K562 (cell line): ENCODE measurements around the gene B4GALNT3. TPM values are rescaled to one million over a fixed set of nuclear protein-coding genes. Genes with fewer than 3 reads are reported as not detected.

Experiments used
- BDP1 ChIP-seq: IDR thresholded peaks from 3 replicates; pipeline ENCODE4 v1.6.1; 2011; ENCODE audit not compliant: insufficient read length, insufficient read depth
- COPS2 ChIP-seq: fragments of 450-650 bp; conservative IDR thresholded peaks from 2 replicates; pipeline ENCODE4 v1.6.1; 2016; ENCODE audit warnings: mild to moderate bottlenecking, moderate library complexity
- CREB1 ChIP-seq, 2 experiments: sonication (generic) in 1 of 2; formaldehyde crosslinking in 1 of 2; IDR thresholded peaks; 2 replicates each; pipeline versions ENCODE4 v1.6.1 to v1.8.0; 2012 to 2022; ENCODE audit warnings: inconsistent platforms in 1 of 2, mild to moderate bottlenecking in 1 of 2, missing genetic modification reagents in 1 of 2, moderate library complexity in 1 of 2
- FOXJ2 ChIP-seq: fragments of 200-800 bp; sonication (Bioruptor generic); IDR thresholded peaks from 2 replicates; pipeline ENCODE4 v1.6.1; 2016; ENCODE audit warnings: missing genetic modification characterization, missing compliant biosample characterization
- HLTF ChIP-seq: fragments of 450-650 bp; IDR thresholded peaks from 2 replicates; pipeline ENCODE4 v1.6.1; 2016
- KLF6 ChIP-seq: fragments of 250-450 bp; sonication (Bioruptor Pico); IDR thresholded peaks from 2 replicates; pipeline ENCODE4 v1.4.0; 2020; ENCODE audit warnings: mild to moderate bottlenecking, moderate library complexity, borderline replicate concordance
- MCM2 ChIP-seq: fragments of 450-650 bp; IDR thresholded peaks from 2 replicates; pipeline ENCODE4 v1.6.1; 2017; ENCODE audit warnings: low read depth, mild to moderate bottlenecking
- MCM7 ChIP-seq, 2 experiments: fragments of 450-650 bp; IDR thresholded peaks; 2 replicates each; pipeline ENCODE4 v1.6.1; 2016 to 2018
- MIER1 ChIP-seq: fragments of 450-650 bp; IDR thresholded peaks from 2 replicates; pipeline ENCODE4 v1.6.1; 2016; ENCODE audit warnings: antibody characterized with exemption, mild to moderate bottlenecking, low read depth
- MTA3 ChIP-seq: fragments of 450-650 bp; formaldehyde crosslinking; IDR thresholded peaks from 2 replicates; pipeline ENCODE4 v1.6.1; 2017; ENCODE audit warnings: mild to moderate bottlenecking, borderline replicate concordance
- PTBP1 ChIP-seq: fragments of 200-400 bp; formaldehyde crosslinking; IDR thresholded peaks from 2 replicates; pipeline ENCODE4 v1.6.1; 2017; ENCODE audit warnings: low read depth, low read length
- TBL1XR1 ChIP-seq, 2 experiments: IDR thresholded peaks; 2 replicates each; pipeline ENCODE4 v1.6.1; 2012; ENCODE audit warnings: improper control_type of control experiment in 2 of 2, low read length in 2 of 2, mild to moderate bottlenecking in 1 of 2
- XRCC3 ChIP-seq: fragments of 450-650 bp; IDR thresholded peaks from 2 replicates; pipeline ENCODE4 v1.6.1; 2017; ENCODE audit warnings: mild to moderate bottlenecking, moderate library complexity
- ZNF134 ChIP-seq: fragments of 250-450 bp; sonication (Bioruptor Pico); conservative IDR thresholded peaks from 2 replicates; pipeline ENCODE4 v1.4.0; 2020
- ZNF23 ChIP-seq: fragments of 250-450 bp; sonication (Bioruptor Pico); IDR thresholded peaks from 2 replicates; pipeline ENCODE4 v1.4.0; 2020; ENCODE audit warnings: mild to moderate bottlenecking
- ZNF311 ChIP-seq: fragments of 250-450 bp; sonication (Bioruptor Pico); IDR thresholded peaks from 2 replicates; pipeline ENCODE4 v1.4.0; 2020; ENCODE audit warnings: mild to moderate bottlenecking, moderate library complexity
- ZNF347 ChIP-seq: fragments of 450-650 bp; formaldehyde crosslinking; IDR thresholded peaks from 2 replicates; pipeline ENCODE4 v1.4.0; 2020; ENCODE audit warnings: low read depth, mild to moderate bottlenecking, moderate library complexity
- polyA plus RNA-seq, 8 experiments: library from polyadenylated mRNA; depleted of rRNA in 4 of 8; stranded (reverse) in 5 of 8; unstranded in 3 of 8; fragments of >200 nt; fragmentation: Nextera tagmentation in 2 of 8; fragmentation: Illumina TruSeq in 1 of 8; extraction: Ambion mirVana in 2 of 8; extraction: Trizol in 1 of 8; gene quantifications; 2 replicates each; pipeline versions ENCODE4 v1.2.1 to v1.2.3, GENCODE V29; 2011 to 2014; ENCODE audit warnings: inconsistent platforms in 1 of 8, missing spikeins in 1 of 8
- total RNA-seq, 7 experiments: library from RNA; depleted of rRNA in 6 of 7; stranded (reverse); fragments of >200 nt in 6 of 7; fragmentation: Illumina TruSeq in 2 of 7; extraction: Trizol in 2 of 7; gene quantifications; 2 replicates each; pipeline versions ENCODE4 v1.2.1 to v1.2.3, GENCODE V29; 2011 to 2021; ENCODE audit warnings: low replicate concordance in 1 of 7
- TF ChIP-seq, protein P1 (sequence below): fragments of 250-450 bp; sonication (Bioruptor Pico); IDR thresholded peaks from 2 replicates; pipeline ENCODE4 v1.8.0; 2022; ENCODE audit warnings: moderate library complexity, mild to moderate bottlenecking, inconsistent platforms
- TF ChIP-seq, protein P2 (sequence below): fragments of 250-450 bp; sonication (Bioruptor Pico); IDR thresholded peaks from 2 replicates; pipeline ENCODE4 v1.4.0; 2020; ENCODE audit warnings: mild to moderate bottlenecking, moderate library complexity
- TF ChIP-seq, protein P3 (sequence below): IDR thresholded peaks from 3 replicates; pipeline ENCODE4 v1.6.1; 2011; ENCODE audit warnings: borderline replicate concordance, mild to moderate bottlenecking, moderate library complexity; ENCODE audit not compliant: insufficient read length; ENCODE audit errors: extremely low read depth

B4GALNT3 gene
- total and polyA plus RNA-seq, 9 of the 15 experiments (the other 6 are each of a cell fraction or from before 2014, with no cell fraction given) = 0.04 to 0.36 (median 0.10) TPM; not detected in 6

DNA sequence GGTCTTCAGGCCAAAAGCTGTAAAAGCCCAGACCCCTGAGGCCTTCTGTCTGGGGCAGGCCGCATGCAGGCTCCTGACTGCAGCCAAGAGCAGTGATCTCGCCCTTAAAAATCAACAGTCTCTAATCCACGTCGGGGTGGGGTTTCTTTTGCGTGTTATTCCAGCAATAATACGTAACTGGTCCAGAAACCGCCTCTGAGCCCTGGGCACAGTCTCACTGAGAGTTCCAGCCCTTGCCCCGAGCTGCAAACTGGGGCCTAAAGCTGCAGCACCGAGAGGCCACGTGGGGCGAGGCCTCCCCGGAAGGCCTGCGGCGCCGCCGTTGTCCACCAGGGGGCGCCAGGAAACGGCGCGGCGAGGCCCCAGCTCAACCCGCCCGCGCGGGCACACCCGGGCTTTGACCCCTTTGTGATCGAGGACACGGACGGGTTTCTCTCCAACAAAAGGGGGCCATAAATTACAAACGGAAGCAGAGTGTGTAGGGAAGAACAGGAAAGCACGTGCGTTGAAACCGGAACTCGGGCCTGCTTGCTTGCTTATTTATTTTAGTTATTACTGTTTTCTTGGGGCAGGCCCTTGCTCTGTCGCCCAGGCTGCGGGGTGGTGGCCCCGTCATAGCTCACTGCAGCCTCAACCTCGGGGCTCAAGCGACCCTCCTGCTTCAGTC, 116.3 kb downstream of the B4GALNT3 start (continued):
- TF ChIP-seq, protein P1, sequence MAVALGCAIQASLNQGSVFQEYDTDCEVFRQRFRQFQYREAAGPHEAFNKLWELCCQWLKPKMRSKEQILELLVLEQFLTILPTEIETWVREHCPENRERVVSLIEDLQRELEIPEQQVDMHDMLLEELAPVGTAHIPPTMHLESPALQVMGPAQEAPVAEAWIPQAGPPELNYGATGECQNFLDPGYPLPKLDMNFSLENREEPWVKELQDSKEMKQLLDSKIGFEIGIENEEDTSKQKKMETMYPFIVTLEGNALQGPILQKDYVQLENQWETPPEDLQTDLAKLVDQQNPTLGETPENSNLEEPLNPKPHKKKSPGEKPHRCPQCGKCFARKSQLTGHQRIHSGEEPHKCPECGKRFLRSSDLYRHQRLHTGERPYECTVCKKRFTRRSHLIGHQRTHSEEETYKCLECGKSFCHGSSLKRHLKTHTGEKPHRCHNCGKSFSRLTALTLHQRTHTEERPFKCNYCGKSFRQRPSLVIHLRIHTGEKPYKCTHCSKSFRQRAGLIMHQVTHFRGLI (CRISPR knock-in tag) = 0 out of 2 replicates have a peak, but pooled peaks have one; percentile 20
- TF ChIP-seq BDP1 (no peak), MCM7 (IDR thresholded peaks at IDR 0.05) (no peak), MTA3 (no peak), COPS2 (no peak), ZNF134 (CRISPR knock-in tag) (0 out of 2 replicates have a peak, but pooled peaks have one; percentile 18), XRCC3 (no peak), ZNF311 (CRISPR knock-in tag) (no peak; the same call in 1 of the 2 replicates), MCM2 (no peak), ZNF347 (CRISPR knock-in tag) (no peak), HLTF (no peak), MIER1 (no peak), PTBP1 (no peak), FOXJ2 (tag) (no peak), CREB1 (IDR thresholded peaks at IDR 0.05) (no peak), CREB1 (CRISPR knock-in tag; IDR thresholded peaks at IDR 0.05) (0 out of 2 replicates have a peak, but pooled peaks have one; percentile 38), KLF6 (CRISPR knock-in tag) (peak; percentile 16; the same call in 1 of the 2 replicates), ZNF23 (CRISPR knock-in tag) (no peak), TBL1XR1 (IDR thresholded peaks at IDR 0.05; ENCODE audit: low read length in 2 of 2) (no peak)
- TF ChIP-seq, protein P2, sequence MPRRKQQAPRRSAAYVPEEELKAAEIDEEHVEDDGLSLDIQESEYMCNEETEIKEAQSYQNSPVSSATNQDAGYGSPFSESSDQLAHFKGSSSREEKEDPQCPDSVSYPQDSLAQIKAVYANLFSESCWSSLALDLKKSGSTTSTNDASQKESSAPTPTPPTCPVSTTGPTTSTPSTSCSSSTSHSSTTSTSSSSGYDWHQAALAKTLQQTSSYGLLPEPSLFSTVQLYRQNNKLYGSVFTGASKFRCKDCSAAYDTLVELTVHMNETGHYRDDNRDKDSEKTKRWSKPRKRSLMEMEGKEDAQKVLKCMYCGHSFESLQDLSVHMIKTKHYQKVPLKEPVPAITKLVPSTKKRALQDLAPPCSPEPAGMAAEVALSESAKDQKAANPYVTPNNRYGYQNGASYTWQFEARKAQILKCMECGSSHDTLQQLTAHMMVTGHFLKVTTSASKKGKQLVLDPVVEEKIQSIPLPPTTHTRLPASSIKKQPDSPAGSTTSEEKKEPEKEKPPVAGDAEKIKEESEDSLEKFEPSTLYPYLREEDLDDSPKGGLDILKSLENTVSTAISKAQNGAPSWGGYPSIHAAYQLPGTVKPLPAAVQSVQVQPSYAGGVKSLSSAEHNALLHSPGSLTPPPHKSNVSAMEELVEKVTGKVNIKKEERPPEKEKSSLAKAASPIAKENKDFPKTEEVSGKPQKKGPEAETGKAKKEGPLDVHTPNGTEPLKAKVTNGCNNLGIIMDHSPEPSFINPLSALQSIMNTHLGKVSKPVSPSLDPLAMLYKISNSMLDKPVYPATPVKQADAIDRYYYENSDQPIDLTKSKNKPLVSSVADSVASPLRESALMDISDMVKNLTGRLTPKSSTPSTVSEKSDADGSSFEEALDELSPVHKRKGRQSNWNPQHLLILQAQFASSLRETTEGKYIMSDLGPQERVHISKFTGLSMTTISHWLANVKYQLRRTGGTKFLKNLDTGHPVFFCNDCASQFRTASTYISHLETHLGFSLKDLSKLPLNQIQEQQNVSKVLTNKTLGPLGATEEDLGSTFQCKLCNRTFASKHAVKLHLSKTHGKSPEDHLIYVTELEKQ (CRISPR knock-in tag) = no peak
- TF ChIP-seq, protein P3, sequence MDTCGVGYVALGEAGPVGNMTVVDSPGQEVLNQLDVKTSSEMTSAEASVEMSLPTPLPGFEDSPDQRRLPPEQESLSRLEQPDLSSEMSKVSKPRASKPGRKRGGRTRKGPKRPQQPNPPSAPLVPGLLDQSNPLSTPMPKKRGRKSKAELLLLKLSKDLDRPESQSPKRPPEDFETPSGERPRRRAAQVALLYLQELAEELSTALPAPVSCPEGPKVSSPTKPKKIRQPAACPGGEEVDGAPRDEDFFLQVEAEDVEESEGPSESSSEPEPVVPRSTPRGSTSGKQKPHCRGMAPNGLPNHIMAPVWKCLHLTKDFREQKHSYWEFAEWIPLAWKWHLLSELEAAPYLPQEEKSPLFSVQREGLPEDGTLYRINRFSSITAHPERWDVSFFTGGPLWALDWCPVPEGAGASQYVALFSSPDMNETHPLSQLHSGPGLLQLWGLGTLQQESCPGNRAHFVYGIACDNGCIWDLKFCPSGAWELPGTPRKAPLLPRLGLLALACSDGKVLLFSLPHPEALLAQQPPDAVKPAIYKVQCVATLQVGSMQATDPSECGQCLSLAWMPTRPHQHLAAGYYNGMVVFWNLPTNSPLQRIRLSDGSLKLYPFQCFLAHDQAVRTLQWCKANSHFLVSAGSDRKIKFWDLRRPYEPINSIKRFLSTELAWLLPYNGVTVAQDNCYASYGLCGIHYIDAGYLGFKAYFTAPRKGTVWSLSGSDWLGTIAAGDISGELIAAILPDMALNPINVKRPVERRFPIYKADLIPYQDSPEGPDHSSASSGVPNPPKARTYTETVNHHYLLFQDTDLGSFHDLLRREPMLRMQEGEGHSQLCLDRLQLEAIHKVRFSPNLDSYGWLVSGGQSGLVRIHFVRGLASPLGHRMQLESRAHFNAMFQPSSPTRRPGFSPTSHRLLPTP = no peak
